NCI-H2171 (cell line): ENCODE results near the gene SH2B3.

Experiments
- DNase-seq: peaks from one replicate; lab custom pipeline; 2025; lab: John Stamatoyannopoulos, UW

Gene SH2B3

DNA sequence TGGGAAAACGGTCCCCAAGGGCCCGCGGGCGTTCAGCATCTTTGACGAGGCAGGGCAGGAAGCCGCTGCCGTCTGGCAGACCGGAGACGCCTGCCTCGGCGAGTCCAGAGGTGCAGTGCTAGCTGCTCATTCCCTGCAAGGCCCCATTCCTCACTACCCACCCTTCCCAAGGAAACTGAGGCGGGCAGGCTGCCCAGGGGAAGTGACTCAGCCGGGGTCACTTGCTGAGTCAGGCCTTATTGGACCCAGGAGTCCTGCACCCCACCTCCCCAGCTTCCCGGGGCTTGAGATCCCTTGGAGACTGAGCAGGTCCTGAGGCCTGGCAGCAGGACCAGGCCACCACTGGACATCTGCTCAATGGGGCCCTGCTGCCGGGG lies 3.7 kb downstream of the SH2B3 start:
- DNase-seq, result peak; percentile 26

DNA sequence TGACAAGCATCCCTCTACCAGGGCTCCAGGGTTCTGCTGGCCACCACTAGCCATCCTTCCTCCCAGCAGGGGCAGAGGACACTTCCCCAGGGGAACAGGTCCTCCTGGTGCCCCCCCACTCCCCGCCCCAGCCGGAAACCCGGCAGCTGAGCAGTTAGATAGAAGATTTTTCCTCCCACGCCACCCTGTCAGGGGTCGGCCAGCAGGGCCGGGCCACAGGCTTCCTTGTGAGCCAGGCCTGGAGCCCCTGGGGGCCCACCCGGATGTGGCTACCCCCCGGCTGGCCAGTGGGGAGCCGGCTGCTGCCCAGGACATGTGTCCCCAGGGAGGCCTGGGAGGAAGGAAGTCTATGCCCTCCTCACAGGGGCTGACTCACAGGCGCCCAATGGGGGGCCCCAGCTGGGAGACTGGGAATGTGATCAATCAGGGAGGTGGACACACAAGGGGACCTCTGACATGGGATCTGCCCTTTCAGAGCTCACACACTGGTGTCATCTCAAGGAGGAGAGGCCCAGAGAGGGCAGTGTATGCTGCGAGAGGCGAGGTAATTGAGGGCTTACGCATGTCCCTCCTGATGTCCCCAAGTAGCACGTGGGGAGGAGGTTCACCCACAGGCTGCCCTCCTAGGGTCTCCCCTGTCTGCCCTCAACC lies 4.2 kb downstream of the SH2B3 start:
- no peak for DNase-seq

DNA sequence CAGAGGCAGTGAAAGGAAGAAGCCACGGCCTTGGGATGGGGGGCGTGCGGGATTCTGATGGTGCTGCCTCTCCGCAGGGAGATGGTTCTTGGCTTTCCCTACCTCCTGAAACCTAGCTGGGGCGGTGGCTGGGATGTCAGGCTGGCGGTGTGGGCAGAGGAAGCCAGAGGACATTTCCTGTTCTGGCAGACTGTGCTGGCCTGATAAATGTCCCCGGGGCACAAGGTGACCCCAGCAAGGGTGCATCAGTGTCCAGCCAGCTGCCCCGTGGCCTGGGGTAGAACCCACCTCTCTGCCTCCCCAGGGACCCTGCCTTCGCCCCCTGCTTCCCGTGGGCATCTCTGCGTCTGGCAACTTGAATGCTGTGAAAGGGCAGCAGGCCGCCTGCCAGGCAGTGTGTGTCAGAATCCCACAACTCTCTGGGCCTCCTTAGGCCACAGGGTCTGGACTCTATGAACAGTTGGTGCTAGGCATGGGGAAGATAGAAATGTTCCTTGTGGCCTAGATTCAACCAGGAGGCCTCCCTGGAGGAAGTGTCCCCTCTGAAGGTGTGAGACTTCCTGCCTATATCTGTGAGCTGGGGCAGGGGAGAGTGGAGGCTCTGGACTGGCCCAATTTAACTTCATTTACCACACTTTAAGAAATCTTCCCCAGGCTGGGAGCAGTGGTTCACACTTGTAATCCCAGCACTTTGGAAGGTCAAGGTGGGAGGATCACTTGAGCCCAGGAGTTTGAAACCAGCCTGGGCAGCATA lies 4.9 kb downstream of the SH2B3 start:
- DNase-seq, result no peak

DNA sequence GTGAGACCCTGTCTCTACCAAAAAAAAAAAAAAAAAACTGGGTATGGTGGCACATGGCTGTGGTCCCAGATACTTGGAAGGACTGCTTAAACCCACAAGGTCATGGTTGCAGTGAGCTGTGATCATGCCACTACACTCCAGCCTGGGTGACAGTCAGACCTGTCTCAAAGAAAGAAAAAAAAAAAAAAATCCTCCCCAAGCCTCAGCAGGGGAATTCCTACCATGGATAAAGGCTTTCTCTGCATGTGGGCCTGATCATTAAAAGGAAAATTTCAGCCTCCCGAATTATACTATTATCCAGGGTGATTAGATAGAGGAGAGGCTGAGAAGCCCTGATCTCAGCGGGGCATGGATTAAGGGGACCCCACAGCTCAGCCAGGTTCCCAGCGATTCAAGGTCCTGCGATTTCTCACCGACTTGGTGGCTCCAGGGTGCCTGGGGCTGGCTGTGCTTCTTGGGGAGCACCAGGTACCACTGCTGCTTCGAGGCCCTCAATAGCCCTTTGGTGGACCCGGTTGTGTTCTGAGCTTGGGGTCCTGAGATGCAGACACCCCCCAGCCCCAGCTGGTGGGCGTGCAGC lies 5.6 kb downstream of the SH2B3 start:
- DNase-seq, result no peak

DNA sequence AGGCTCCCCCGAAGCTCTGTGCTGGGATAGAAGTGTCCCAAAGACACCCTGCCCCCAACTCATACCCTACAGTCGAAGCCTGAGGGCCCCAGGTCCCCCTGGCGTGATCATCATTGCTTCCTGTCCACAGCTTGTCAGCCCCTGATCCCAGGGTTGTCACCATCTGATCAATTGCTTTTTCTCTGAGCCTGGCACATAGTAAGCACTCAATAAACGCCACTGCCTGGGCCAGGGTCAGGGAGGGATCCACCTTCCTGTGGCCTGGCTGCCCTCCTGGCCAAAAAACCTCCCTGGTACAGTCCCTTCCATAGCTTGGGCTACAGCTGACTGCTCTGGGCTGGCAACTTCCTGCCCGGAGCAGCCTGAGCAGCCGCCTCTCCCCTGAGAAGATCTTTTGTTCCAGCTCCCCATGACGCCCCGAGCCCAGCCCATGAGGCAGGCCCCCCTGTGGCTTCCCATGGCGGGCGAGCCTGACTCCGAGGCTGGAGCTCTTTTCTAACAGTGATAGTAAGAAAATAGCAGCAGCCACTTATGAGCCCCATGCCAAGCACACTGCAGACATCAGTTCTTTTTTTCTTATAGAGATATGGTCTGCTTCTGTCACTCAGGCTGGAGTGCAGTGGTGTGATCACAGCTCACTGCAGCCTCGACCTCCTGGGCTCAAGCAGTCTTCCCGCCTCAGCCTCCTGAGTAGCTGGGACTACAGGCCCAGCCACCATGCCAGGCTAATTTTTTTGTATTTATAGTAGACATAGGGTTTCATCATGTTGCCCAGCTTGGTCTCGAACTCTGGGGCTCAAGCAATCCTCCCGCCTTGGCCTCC lies 6.5 kb downstream of the SH2B3 start:
- no peak for DNase-seq

DNA sequence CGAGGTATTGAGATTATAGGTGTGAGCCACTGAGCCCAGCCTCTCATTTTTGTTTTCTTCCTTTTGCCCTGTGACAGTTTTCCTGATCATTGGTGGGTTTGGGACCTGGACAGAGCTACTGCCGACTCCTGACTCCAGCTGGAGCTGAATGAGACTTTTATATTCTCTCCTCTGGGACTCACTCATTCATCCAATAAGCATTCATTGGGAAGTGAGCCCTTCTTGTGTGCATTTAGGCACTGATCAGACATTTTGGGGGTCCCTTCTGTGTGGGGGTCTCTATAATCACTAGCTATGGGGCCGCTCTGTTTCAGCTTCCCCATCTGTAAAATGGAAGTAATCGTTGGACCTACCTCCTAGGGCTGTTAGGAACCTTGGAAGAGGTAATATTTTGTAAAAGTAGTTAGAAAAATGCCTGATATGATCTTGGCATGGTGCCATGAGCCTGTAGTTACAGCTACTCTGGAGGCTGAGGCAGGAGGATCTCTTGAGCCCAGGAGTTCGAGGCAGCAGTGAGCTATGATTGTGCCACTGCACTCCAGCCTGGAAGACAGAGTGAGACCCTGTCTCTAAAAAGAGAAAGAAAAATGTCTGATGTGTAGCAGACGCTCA lies 7.2 kb downstream of the SH2B3 start:
- DNase-seq, result no peak

DNA sequence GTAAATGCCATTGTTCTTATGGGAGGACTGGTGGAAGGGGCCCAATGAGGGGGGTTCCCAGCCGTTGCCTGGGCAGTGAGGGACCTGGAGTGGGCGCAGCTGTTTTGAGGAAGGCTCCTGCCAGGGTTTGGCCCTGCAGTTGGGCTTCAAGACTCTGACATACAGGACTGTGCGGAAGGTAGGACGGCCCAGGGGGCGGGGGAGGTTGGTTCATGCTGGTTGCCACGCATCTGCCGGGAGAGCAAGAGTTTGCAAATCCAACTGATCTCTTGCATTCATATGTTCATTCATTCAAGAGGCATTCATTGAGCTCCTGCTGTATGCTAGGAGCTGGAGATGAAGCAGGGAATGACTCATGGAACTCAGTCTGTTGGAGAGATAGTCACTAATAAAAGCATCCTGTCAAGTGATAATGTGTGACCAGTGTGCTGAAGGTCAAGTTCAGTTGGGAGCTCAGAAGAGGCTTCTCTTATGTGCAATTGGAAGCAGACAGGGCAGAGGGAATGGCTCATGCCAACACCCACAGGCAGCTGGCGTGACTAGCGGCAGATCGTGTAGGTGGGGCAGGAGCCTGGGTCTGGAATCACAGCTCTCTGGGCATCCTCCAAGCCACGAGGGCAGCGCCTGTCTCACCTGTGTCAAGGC lies 7.8 kb downstream of the SH2B3 start:
- DNase-seq, result no peak

DNA sequence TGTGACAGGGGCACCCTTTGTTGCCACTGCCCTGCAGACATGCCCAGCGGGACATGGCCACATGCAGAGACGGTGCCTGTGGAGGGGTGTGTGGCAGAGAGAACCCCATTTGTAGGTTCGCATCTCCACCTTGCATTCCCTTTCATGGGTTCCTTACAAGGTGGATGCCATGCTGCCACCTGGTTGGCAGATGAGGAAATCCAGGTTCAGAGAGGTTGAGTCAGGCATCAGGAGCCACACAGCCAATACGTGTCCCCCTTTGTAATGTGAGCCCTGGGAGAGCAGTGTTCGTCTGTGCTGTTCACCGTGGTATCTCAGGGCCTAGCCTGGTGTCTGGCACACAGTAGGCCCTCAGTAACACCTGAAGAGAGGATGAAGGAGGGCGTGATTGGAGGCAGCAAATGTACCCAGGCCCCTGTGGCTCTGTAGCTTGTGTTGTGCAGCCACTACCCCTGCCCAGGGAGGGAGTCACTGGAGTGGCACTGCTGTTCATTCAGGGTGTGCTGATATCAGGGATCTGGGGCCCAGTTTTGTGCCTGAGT lies 9.1 kb downstream of the SH2B3 start:
- no peak for DNase-seq

DNA sequence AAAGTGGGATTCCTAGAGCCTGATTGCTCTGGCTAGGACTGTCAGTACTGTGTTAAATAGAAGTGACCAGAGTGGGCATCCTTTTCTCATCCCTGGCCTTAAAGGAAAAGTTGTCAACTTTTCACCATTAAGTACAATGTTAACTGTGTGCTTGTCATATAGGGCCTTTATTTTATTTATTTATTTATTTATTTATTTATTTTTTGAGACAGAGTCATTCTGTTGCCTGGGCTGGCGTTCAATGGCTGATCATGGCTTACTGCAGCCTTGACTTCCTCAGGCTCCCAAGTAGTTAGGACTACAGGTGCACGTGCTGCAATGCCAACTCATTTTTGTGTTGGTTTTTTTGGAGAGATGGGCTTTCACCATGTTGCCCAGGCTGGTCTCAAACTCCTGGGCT lies 11.6 kb downstream of the SH2B3 start:
- no peak for DNase-seq

DNA sequence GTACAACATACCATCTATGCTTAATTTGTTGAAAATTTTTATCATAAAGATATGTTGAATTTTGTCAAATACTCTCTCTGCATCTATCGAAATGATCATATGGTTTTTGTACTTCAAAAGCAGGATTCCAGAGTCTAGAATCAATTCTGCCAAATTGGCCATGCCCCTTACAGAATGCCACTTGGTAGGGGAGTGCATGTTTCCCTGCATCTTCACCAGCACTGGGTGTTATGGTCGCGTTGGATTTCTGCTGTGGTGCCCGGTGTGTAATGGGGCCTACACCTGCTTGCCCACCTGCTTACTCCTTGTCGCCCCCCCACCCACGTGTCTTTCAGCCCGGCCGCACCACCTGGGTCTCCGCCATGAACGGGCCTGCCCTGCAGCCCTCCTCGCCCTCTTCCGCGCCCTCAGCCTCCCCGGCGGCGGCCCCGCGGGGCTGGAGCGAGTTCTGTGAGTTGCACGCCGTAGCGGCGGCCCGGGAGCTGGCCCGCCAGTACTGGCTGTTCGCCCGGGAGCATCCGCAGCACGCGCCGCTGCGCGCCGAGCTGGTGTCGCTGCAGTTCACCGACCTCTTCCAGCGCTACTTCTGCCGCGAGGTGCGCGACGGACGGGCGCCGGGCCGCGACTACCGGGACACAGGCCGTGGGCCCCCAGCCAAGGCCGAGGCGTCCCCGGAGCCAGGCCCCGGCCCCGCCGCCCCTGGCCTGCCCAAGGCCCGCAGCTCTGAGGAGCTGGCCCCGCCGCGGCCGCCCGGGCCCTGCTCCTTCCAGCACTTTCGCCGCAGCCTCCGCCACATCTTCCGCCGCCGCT lies 12.3 kb downstream of the SH2B3 start:
- DNase-seq, result no peak

DNA sequence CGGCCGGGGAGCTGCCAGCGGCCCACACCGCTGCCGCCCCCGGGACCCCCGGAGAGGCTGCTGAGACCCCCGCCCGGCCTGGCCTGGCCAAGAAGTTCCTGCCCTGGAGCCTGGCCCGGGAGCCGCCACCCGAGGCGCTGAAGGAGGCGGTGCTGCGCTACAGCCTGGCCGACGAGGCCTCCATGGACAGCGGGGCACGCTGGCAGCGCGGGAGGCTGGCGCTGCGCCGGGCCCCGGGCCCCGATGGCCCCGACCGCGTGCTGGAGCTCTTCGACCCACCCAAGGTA lies 12.8 kb downstream of the SH2B3 start:
- no peak for DNase-seq

DNA sequence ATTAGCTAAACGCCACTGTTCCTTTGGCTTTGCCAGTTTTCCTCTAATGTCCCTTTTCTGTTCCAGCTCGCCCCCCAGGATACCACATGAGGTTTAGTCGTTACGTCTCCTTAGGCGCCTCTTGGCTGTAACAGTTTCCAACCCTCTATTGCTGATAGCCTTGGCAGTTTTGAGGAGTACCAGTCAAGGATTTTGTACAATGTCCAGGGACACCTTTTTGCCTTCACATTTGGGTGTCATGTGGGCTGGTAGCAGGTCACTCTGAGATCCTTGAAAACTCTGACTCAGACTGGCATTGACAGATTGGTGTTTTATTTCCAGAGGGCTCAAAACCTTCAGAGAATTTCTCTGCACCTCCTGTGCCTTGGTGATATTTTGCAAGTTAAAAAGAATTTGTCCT lies 14.1 kb downstream of the SH2B3 start:
- no peak for DNase-seq

DNA sequence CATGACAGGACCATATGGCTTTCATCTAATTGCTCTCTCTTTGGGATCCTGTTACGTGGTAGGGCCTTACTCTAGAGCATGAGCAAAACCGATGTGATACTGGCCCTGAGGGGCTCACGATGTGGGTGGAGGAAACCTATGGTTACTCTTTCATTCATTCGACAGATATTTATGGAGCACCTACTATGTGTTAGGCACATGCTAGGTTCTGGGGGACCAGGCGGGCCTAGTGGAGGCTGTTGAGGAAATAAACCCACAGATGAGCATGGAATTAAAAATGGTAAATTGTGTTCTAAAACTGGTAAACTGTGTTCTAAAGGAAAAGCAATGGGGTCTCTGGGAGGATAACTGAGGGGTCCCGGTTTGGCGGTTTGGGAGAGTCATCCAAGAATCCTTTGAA lies 14.8 kb downstream of the SH2B3 start:
- no peak for DNase-seq

DNA sequence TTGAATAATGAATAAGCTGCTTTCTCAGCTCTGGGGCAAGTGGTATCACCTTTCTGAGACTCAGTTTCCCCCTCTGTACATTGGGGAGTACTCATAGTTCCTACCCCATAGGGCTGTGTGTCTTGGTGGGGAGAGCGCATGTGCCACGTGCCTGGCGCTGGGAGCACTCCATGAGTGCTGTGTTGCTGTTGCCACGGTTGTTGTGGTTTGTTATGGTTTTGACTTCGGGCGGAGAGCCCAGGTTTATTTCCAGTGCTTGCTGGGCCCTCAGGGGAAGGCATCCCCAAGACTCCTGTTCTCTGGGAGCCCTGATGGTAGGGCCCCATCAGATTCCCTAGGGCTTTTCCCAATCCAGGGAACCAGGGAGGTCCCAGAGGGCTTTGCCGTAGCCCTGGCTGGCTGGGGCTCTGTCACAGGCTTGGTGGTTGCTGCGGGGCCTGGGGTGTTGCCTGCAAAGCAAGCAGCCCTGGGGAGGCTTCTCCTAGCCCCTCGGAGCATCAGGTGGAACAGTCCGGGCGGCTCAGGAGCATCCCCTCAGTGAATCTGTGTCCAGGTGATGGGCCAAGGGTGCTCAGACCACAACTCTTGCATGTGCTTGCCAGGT lies 18.6 kb downstream of the SH2B3 start:
- DNase-seq, result no peak

DNA sequence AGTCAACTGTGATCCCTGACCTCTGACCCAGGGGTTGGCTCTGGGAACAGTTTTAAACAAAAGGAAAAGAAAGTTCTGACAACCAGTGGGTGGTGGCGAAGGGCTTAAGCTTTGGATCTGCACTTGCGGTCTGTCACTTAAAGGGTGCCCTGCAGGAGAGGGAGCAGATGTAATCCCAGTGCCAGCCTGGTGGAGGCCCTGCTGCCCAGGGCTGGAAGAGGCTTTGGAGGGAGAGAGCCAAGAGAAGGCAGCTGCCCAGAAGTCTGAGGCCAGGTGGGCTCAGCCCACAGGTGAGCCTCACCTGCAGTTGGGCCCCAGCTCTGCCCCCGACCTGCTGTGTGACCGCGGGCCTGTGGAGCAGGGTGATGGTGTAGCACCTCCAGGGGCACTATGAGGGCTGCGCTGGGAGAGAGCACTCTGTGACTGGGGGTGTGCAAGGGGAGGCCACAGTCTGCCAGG lies 19.1 kb downstream of the SH2B3 start:
- no peak for DNase-seq

DNA sequence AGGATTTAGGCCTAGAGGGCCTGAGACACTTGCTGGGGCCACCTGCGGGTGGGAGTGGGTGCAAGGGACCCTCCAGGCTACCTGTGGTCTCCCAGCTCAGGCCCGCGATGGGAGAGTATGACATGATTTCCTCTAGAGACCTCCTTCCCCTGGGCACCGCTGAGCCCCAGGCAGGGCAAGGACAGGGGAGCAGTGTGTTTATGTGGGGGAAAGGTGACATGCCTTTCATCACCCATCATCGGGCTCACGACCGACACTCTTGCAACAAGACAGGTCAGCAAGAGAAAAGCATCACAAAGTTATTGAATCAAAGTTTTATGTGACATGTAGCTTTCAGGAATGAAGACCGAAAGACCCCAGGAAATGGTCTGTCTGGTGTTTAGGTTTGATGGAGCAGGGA lies 19.9 kb downstream of the SH2B3 start:
- no peak for DNase-seq

DNA sequence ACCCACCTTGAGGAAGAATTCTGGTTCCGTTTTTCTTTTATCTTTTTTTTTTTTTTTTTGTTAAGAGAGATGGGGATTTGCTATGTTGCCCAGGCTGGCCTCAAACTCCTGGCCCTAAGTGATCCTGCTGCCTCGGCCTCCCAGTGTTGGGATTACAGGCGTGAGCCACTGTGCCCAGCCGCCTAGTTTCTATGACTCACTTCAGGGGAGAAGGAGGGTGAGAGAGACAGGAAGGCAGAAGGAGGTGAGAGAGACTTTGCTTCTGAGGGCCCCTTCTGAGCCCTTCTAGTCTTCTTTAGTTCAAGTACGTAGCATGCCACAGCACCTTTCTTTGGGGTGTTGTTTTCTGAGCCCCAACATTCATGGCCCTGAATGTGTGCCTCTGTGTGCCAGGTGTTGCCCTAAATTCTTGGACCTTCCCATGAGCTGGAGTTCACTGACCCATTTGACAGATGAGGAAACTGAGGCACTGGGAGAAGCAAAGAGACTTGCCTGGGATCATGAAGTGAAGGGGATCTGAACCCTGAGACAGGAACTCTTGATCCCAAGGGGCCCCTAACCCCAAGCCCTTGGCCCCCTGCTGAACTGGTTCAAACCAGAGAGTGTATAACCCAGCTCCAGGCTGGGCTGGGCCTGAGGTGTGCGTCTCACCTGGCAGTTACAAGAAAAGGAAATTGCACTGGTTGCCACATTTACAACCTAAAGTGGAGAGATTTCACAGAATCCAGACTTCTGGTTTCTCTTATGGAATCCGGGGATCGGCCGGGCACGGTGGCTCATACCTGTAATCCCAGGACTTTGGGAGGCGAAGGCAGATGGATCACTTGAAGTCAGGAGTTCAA lies 20.8 kb downstream of the SH2B3 start:
- no peak for DNase-seq

DNA sequence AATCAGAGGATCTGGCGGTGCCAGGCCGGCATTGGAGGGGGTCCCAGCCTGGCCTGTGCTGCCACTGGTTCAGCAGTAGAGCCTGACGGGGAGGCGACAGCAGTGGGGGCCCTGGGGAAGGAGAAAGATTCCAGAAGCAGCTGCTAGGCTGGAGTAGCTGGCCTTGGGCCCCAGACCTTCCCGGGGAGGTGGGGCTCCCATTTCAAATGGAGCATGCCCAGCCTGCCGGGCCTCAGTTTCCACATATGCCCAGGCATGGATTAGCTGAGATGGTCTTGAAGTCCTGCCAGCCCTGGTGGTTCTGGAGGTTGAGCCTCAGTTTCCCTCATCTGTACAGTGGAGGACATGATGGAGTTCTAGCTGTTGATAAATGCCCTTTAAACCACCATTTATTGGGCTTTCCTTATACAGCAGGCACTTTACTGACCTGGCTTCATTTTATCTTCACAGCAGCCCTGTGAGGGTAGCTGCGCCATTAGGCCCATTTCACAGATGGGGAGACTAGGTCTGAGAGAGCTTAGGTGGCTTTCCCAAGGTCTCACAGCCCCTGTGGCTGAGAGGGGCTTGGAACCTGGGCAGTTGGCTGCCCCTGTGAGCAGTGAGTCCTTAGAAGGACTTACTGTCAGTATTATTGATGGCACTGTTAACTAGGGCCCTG lies 21.8 kb downstream of the SH2B3 start:
- no peak for DNase-seq
